Measurements from ENCODE around the gene DLG3.

- TF ChIP-seq CTCF (IDR thresholded peaks at IDR 0.05) (no peak), EP300 (IDR thresholded peaks at IDR 0.05; ENCODE audit: low read depth) (no peak), POLR2AphosphoS5 (IDR thresholded peaks at IDR 0.05) (no peak), POLR2A (IDR thresholded peaks at IDR 0.05) (no peak)
Observed at GRCh38 chrX:70554523-70554922, 109.9 kb downstream of the DLG3 start.

Measured in transverse colon (tissue), 4 donors.